Measurements from ENCODE around the gene FAM135A. TPM values are rescaled to one million over a fixed set of nuclear protein-coding genes. Genes with fewer than 3 reads are reported as not detected.

The FAM135A gene
- total and polyA plus RNA-seq, 9 of the 15 experiments (the other 6 are each of a cell fraction or from before 2014, with no cell fraction given), result 7.4 to 32.9 (median 19.2) TPM

- no peak for TF ChIP-seq RREB1 (CRISPR knock-in tag; IDR thresholded peaks at IDR 0.05)
- TF ChIP-seq NFATC3 (IDR thresholded peaks at IDR 0.05), result no peak
- no peak for TF ChIP-seq ZNF217 (CRISPR knock-in tag; IDR thresholded peaks at IDR 0.05)
- no peak for TF ChIP-seq SNAPC5 (CRISPR knock-in tag; IDR thresholded peaks at IDR 0.05)
- no peak for TF ChIP-seq CTBP1 (IDR thresholded peaks at IDR 0.05; ENCODE audit: borderline replicate concordance)
- no peak for TF ChIP-seq LCOR (CRISPR knock-in tag; IDR thresholded peaks at IDR 0.05)
- no peak for TF ChIP-seq THRB (CRISPR knock-in tag; conservative IDR thresholded peaks at IDR 0.05)
- no peak for TF ChIP-seq ZFPM2 (CRISPR knock-in tag; IDR thresholded peaks at IDR 0.05)
- no peak for TF ChIP-seq AFF1 (IDR thresholded peaks at IDR 0.05; ENCODE audit: low read depth in 1 of 2, partially characterized antibody in 2 of 2)
- peak; percentile 43 to 64; a peak in 3 of 4 replicates for TF ChIP-seq MNT (conservative IDR thresholded peaks at IDR 0.05)
- no peak for TF ChIP-seq RAD51 (IDR thresholded peaks at IDR 0.05; ENCODE audit: borderline replicate concordance, low read depth)
Observed at GRCh38 chr6:70390067-70390466, 23.2 kb upstream of the FAM135A start (continued).
